Measurements from ENCODE around the gene LMX1A. TPM values are rescaled to one million over a fixed set of nuclear protein-coding genes. Genes with fewer than 3 reads are reported as not detected.

The LMX1A gene
- total RNA-seq, 1 experiment from 2014 or later: not detected

DNA sequence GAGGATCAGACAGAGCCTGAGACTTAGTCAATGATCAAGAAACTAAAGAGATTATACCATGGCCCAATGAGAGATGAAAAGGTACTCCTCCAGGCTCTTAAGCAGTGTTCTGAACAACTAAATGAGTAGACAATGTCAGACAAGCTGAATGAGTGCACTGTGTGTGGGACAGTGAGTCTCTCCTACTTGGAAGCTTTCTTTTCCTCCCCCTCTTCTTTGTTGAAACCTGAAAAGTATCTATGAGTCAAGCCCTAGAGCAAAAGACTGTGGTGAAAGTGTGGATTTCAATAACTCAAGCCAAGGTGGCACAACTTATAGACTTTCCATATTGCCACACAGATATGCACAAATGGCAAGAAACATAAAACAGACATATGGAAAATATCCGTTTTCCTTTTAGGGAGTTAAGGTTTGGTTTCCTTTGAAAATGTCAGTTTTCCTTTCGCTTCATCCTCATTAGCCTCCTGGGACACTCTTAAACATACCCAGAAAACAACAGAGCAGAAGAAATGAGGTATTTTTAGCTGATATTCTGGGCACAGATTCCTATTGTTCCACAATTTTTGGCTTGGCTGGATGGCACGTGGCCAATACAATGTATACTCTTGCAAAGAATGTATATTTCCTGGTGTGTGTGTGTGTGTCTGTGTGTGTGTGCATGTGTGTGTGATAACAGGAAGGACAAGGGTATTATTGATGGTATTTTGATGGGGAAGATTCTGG lies 96.6 kb downstream of the LMX1A start:
- Histone ChIP-seq H3K4me1 (ENCODE audit: control insufficient read depth, insufficient read depth, low read length) (no peaks in the 10 kb centered on the region), H3K4me3 (ENCODE audit: low read depth in 2 of 2, low read length in 2 of 2) (no peak overlapping the region), H3K36me3 (ENCODE audit: control insufficient read depth, insufficient read depth, low read length) (no peaks in the 10 kb centered on the region), H3K27ac (ENCODE audit: low read length) (no peak overlapping the region), H3K27me3 (ENCODE audit: control insufficient read depth, insufficient read depth, low read length) (0 out of 2 replicates have a peak, but pooled peaks cover 3% of the 10 kb centered on the region), H3K9me3 (ENCODE audit: control insufficient read depth, insufficient read depth, low read depth, low read length) (no peaks in the 10 kb centered on the region)
- ChIA-PET POLR2A (no interaction called here), CTCF (no interaction called here)
- no peak for TF ChIP-seq TCF7L2 (IDR thresholded peaks at IDR 0.05; ENCODE audit: low read depth, low read length)
- TF ChIP-seq POLR2AphosphoS5 (IDR thresholded peaks at IDR 0.05; ENCODE audit: low read depth, low read length): no peak
- TF ChIP-seq, protein P1, sequence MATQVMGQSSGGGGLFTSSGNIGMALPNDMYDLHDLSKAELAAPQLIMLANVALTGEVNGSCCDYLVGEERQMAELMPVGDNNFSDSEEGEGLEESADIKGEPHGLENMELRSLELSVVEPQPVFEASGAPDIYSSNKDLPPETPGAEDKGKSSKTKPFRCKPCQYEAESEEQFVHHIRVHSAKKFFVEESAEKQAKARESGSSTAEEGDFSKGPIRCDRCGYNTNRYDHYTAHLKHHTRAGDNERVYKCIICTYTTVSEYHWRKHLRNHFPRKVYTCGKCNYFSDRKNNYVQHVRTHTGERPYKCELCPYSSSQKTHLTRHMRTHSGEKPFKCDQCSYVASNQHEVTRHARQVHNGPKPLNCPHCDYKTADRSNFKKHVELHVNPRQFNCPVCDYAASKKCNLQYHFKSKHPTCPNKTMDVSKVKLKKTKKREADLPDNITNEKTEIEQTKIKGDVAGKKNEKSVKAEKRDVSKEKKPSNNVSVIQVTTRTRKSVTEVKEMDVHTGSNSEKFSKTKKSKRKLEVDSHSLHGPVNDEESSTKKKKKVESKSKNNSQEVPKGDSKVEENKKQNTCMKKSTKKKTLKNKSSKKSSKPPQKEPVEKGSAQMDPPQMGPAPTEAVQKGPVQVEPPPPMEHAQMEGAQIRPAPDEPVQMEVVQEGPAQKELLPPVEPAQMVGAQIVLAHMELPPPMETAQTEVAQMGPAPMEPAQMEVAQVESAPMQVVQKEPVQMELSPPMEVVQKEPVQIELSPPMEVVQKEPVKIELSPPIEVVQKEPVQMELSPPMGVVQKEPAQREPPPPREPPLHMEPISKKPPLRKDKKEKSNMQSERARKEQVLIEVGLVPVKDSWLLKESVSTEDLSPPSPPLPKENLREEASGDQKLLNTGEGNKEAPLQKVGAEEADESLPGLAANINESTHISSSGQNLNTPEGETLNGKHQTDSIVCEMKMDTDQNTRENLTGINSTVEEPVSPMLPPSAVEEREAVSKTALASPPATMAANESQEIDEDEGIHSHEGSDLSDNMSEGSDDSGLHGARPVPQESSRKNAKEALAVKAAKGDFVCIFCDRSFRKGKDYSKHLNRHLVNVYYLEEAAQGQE (IDR thresholded peaks at IDR 0.05; ENCODE audit: insufficient read depth in 1 of 2, low read depth in 2 of 2, low read length in 1 of 2): no peak
- TF ChIP-seq, protein P2, sequence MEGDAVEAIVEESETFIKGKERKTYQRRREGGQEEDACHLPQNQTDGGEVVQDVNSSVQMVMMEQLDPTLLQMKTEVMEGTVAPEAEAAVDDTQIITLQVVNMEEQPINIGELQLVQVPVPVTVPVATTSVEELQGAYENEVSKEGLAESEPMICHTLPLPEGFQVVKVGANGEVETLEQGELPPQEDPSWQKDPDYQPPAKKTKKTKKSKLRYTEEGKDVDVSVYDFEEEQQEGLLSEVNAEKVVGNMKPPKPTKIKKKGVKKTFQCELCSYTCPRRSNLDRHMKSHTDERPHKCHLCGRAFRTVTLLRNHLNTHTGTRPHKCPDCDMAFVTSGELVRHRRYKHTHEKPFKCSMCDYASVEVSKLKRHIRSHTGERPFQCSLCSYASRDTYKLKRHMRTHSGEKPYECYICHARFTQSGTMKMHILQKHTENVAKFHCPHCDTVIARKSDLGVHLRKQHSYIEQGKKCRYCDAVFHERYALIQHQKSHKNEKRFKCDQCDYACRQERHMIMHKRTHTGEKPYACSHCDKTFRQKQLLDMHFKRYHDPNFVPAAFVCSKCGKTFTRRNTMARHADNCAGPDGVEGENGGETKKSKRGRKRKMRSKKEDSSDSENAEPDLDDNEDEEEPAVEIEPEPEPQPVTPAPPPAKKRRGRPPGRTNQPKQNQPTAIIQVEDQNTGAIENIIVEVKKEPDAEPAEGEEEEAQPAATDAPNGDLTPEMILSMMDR (IDR thresholded peaks at IDR 0.05): no peak
- TF ChIP-seq SIN3A (IDR thresholded peaks at IDR 0.05; ENCODE audit: borderline replicate concordance, insufficient read depth, low read depth, low read length): no peak
- intact Hi-C loops (cut with micrococcal nuclease; ENCODE audit: unreplicated experiment): loop anchor here (2.0 kb wide), 1 partner anchor 109 kb away; no protein-coding TSS in a partner anchor
- ATAC-seq (no peak), DNase-seq (ENCODE audit: low read depth, low spot score) (no peak)
- BruUV-seq (replicated peaks): no TSS peak
- in situ Hi-C loops (cut with HindIII; ENCODE audit: low pct_unique_long_range_greater_than_20kb, low sequenced_read_pairs): no loop called here

DNA sequence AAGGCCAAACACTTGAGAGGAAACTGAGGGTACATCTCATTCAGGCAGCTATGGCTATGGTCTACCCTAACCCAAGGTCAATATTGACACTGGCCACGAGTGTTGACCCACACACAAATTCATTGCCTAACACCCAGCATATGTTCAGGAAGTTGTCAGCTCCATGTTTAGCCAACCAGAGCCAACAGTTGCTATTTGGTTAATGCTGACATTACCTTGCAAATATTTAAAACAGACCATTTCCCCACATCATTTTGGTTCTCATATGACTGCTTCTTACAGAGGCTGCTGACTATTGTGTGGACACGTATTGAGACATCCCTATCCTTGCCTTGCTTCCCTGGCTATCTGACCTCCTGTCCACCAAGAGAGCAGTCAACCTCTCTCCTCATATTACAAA lies 97.3 kb downstream of the LMX1A start:
- Histone ChIP-seq H3K27ac (ENCODE audit: low read length) (no peak overlapping the region), H3K9me3 (ENCODE audit: control insufficient read depth, insufficient read depth, low read depth, low read length) (no peaks in the 10 kb centered on the region), H3K36me3 (ENCODE audit: control insufficient read depth, insufficient read depth, low read length) (no peaks in the 10 kb centered on the region), H3K4me1 (ENCODE audit: control insufficient read depth, insufficient read depth, low read length) (no peaks in the 10 kb centered on the region), H3K27me3 (ENCODE audit: control insufficient read depth, insufficient read depth, low read length) (0 out of 2 replicates have a peak, but pooled peaks cover 3% of the 10 kb centered on the region), H3K4me3 (ENCODE audit: low read depth in 2 of 2, low read length in 2 of 2) (no peak overlapping the region)
- ChIA-PET CTCF (no interaction called here), POLR2A (no interaction called here)
- BruUV-seq (replicated peaks): no TSS peak
- ATAC-seq (no peak), DNase-seq (ENCODE audit: low read depth, low spot score) (no peak)
- in situ Hi-C loops (cut with HindIII; ENCODE audit: low pct_unique_long_range_greater_than_20kb, low sequenced_read_pairs) (no loop called here), intact Hi-C loops (cut with micrococcal nuclease; ENCODE audit: unreplicated experiment) (loop anchor here (2.0 kb wide), 1 partner anchor 110 kb away; no protein-coding TSS in a partner anchor)
- TF ChIP-seq TCF7L2 (IDR thresholded peaks at IDR 0.05; ENCODE audit: low read depth, low read length) (no peak), SIN3A (IDR thresholded peaks at IDR 0.05; ENCODE audit: borderline replicate concordance, insufficient read depth, low read depth, low read length) (no peak), POLR2AphosphoS5 (IDR thresholded peaks at IDR 0.05; ENCODE audit: low read depth, low read length) (no peak)
- TF ChIP-seq, protein P2 (IDR thresholded peaks at IDR 0.05): no peak
- TF ChIP-seq, protein P1 (IDR thresholded peaks at IDR 0.05; ENCODE audit: insufficient read depth in 1 of 2, low read depth in 2 of 2, low read length in 1 of 2): no peak

Measured in Panc1 (cell line).